PC-9 (cell line): ENCODE measurements around the gene OSTN.

Source experiments
- CTCF ChIP-seq: fragments of 200-600 bp; sonication (generic); conservative IDR thresholded peaks from 2 replicates; pipeline ENCODE4 v1.6.1; 2017; ENCODE audit warnings: mixed run types, antibody characterized with exemption, mild to moderate bottlenecking, moderate library complexity
- EZH2 ChIP-seq: fragments of 200-600 bp; sonication (generic); IDR thresholded peaks from 2 replicates; pipeline ENCODE4 v1.8.0; 2017; ENCODE audit warnings: antibody characterized with exemption, low read depth

DNA sequence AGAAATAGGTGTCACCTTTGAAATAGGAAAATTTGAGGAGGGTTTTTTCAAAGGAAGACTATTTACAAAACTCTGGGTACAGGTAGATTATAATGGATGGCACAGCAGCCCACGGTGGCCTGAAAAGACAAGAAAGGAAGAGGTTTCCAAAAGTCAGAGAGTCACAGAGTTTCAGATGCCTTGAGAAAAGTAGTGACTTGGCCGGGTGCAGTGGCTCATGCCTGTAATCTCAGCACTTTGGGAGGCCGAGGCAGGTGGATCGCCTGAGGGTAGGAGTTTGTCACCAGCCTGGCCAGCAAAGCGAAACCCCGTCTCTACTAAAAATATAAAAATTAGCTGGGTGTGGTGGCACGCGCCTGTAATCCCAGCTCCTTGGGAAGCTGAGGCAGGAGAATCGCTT lies 35.2 kb downstream of the OSTN start:
- TF ChIP-seq CTCF (no peak), EZH2 (no peak)
